Amniotic stem cell (primary cell): ENCODE measurements around the gene FHOD3.

Experiments
- DNase-seq: peaks from one replicate; lab custom pipeline; 2025; lab: John Stamatoyannopoulos, UW

FHOD3 gene

GRCh38 chr18:36522509-36522908 is 225.0 kb downstream of the FHOD3 start:
- DNase-seq: no peak

DNA sequence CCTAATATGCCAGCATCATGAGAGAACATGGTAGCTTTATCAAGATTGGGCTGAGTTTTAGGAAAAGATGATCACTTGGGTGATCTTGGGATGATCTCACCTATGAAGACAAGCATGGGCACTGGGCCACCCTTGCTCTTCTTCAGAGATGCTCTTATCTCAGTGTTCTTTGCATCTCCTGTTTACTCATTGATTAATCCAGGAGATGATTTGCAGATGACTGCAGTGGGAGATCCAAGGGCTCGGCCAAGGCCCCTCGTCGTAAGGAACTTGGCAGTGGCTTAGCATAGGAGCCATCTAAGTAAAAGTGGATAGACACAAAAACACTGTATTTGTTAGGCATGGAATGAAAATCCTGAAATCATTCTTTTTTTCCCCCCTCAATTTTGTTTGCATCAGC is 228.4 kb downstream of the FHOD3 start:
- no peak for DNase-seq

DNA sequence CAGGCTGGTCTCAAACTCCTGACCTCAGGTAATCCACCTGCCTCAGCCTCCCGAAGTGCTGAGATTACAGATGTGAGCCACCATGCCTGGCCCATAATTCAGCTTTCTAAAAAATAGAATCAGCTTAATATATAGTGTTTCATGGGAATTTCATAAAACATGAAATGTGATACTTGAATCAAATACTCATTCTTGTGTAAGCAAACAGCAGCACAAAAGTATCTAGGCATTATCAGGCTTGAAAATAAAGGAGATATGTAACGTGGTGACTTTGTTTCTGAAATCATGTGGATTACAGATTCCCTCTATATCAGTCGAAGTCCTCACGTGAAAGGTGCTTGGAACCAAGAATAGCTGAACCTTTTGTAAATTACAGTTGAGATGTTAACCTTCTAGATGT is 229.1 kb downstream of the FHOD3 start:
- DNase-seq: no peak

DNA sequence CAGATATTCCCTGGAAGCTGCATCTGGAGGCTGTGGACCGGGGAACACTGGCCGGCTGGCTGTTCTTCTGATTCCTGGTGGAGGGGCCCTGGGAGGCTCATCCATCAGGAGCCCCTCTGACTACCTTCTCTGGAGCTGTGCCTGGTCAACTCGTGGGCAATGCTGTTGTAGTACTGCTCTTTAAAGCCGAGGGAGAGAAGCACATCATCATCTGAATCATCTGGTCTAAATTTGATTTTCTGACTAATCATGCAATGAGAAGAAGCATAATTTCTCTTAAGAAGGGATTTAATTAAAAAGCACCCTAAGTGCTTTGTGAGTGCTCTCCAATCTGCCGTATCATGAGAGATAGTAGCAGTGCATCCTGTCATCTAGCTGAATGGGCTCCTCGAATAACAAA is 229.5 kb downstream of the FHOD3 start:
- DNase-seq: no peak

DNA sequence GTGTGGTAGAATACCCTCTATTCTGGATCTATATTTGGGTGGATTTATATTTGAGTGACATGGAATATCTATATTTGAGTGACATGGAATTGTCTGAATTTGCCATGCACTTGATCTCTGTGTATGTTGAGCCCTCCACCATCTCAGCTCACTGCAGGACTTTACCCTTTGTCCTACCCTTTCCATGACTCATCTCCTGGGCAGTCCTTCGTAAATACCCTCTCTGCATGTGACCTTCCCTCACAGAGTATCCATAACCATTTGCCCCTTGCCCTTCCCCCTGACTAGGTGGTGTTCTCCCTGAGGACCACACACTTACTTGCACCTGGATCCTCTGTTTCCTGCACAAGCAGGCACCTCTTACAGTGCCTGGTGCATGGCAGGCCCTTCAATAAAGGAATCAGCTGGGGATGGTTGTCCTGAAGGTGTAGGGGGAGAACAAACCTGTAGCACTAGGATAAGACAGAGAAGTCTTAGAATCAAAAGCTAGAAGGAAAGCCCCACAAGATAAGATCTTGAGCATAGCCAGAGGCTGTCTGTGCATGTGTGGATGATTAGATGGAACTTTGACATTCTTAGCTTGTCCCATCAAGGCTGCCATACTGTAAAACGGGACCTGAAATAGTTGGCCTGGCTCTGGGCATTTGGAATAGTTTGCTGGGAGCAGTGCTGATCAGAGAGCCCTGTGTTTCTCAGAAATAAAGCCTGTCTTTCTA is 230.4 kb downstream of the FHOD3 start:
- no peak for DNase-seq

GRCh38 chr18:36529747-36530146 is 232.2 kb downstream of the FHOD3 start:
- no peak for DNase-seq

GRCh38 chr18:36530676-36531405 is 233.3 kb downstream of the FHOD3 start:
- DNase-seq: no peak

GRCh38 chr18:36531636-36532035 is 234.1 kb downstream of the FHOD3 start:
- DNase-seq: no peak

DNA sequence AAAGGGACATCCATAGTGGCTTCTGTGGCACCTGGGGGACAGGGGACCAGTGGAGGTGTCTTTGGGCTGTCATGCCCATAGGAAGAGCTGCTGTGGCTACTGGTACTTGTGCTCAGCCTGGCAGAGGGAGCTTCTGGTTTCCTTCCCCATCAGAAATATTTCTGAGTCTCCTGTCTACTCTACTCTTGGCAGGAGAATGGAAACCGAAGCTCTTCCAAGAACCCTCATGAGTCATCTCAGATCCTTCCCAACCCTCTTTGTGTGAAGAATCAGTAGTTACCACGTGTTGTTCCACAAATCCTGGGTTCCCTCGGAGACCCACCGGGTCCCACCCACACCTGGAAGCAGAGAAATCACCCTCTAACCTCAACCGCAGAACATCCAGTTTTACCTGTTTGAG is 234.9 kb downstream of the FHOD3 start:
- DNase-seq: no peak

DNA sequence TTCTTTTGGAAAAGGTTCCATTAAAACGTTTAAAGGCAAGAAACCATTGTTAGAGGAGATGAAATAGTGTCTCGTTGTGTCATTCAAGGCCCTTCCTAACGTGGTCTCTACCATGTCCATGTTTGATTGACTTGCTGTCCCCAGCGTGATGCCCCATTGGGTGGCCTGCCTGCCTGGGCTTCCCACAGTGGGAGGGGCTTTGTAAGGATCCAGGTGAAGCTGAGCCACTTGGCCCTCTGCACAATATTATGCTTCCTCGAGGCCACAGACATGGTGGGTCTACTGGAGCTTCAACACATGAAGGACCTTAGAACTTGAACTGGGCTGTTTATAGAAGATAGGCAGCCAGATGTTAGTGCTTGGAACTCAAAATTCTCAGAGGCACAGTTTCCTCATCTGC is 235.3 kb downstream of the FHOD3 start:
- DNase-seq: no peak

DNA sequence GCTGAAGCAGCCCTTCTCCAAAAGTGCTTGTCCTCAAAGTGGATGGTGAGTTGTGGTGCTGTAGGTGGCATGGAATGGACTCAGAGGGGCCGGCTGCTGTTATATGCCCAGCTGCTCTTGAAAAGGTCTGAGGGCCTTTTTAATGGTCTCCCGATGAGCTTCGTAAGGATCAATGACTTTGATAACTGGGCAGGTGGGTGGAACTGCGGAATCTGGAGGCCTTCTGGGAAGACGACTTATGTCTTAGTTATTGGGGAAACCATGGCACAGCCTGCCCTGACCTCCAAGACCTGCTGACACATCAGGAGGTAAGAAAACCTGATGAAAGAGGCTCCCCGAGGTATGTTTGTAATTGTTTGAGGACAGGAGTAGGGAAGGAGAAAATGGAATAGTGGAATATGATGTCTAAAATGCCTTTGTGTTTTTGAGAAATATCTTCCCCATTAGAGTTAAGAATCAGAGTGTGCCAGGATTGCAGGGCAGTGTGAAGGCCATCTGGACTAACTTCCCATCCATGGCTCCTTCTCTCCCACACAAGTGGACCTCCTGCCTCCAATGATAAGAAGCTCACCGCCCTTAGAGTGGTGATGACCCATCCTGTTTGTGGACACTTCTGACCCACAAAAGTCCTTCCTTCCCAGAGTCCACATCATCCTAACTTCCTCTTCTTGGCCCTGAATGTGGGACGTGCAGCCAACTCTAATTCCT is 236.1 kb downstream of the FHOD3 start:
- no peak for DNase-seq

DNA sequence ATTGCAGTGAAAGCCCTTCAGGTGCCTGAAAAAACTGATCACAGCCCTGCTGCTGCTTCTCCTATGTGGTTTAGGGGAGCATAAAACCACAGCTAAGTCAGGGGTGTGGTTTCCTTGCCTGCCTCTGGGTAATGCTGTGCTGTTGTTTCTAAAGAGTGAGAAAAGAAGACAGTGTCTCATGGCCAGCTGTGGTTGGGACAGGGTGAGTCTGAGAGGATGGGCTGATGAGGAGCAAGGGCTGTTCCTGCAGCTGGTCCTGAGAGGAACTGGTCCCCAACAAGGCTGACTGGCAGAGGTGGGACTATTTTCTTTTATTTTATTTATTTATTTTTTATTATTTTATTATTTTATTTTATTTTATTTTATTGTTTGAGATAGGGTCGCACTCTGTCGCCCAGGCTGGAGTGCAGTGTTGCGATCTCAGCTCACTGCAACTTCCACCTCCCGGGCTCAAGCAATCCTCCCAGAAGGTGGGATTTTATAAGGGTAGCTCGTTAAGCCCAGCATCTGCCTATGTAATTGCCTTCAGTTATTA is 236.7 kb downstream of the FHOD3 start:
- no peak for DNase-seq

DNA sequence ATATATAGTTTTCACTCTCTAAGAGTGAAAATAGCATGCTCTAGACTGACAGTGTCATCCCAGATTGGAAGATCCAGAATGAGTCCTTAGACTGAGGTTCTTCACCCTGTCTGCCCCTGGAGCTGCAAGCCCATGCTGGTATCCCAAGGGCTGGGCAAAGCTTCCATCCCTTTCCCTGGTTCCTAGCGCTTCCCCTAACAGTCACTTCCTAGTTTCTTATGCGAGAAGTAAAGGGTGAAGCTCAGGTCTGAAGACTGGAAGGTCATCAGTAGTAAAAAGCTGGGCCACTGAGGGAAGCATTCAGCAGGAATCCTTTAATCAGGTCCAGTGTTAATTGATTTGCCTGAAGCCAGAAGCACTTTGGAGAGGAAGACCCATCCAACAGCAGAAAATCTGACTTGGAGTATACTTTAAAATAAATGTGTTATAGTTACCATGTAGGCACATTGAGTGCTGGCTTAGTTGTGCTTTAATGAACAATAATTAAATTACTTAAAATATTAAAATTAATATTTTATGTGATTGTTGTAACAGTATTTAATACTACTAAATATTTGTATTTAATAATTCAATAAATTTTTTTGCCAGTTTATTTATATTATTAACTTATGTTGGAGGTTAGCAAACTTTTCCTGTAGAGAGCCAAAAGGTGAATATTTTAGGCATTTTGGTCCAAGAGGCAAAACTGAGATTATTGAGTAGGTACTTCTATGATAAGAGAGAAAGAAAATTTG is 237.9 kb downstream of the FHOD3 start:
- DNase-seq: no peak

GRCh38 chr18:36536426-36536825 is 238.9 kb downstream of the FHOD3 start:
- no peak for DNase-seq

DNA sequence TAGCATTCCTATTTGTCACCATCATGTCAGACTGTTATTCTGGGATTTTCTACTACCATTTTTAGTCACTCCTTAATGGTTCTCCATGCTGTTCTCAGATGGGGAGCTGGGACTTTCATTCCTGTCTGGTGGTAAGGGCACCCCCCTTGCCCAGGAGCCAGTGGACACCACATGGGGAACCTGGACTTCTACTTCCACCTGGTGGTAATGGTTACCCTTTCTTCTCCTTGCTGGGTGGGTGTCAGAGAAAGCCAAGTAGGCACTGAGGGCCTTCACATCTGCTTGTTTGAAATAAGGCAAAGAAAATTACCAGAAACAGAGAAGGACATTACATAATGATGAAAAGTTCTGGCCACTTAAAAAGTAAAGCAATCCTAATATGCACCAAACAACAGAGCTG is 239.8 kb downstream of the FHOD3 start:
- no peak for DNase-seq

- no peak for DNase-seq
Measured at GRCh38 chr18:36539674-36540231, 242.2 kb downstream of the FHOD3 start.

DNA sequence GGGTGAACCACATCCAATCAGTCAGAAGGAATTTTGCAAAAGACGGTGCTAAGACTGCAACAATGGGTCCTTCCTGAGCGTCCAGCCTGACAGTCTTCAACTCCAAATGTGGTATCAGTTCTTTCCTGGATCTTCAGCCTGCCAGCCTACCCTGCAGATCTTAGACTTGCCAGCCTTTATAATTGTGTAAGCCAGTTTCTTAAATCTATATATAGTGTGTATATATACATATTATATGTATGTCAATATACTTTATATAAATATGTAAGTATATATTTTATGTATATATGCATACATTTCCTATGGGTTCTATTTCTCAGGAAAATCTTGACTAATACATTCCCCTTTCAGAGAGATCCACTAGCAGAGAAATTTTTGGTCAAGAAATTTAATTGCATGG is 245.5 kb downstream of the FHOD3 start:
- DNase-seq: no peak

DNA sequence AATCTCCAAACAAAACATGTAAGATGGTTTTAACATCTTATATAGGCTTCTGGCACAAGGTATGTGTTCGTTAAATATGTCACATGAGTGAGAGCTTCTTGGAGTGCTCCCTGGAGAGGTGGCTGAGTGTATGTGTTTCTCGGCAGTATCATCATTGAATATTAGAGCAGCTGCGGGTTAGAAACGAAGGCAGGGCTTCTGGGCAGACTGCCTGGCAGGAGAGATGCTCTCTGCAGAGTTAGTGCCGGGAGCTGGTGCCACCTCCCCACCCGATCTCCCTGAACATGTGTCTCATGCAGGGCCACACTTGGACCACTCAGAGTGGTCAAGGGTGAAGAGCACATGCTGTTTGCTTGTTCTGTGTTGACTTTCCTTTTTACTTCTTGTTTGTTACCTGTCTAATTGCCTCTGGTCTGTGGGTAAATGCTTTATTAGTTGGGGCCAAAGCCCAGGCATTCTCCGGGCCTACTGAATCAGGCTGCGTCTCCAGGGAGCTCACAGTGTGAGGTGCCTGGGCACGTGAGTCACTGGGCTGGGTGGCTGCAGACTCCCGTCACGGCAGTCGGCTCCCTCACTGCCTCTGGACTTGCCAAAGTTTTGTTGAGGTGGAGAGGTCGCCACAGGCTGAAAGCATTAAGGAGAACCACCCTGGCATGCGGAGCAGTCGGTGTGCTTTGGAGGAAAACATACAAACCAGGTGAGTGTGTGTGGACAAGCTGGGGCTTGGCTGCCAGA is 246.6 kb downstream of the FHOD3 start:
- no peak for DNase-seq

DNA sequence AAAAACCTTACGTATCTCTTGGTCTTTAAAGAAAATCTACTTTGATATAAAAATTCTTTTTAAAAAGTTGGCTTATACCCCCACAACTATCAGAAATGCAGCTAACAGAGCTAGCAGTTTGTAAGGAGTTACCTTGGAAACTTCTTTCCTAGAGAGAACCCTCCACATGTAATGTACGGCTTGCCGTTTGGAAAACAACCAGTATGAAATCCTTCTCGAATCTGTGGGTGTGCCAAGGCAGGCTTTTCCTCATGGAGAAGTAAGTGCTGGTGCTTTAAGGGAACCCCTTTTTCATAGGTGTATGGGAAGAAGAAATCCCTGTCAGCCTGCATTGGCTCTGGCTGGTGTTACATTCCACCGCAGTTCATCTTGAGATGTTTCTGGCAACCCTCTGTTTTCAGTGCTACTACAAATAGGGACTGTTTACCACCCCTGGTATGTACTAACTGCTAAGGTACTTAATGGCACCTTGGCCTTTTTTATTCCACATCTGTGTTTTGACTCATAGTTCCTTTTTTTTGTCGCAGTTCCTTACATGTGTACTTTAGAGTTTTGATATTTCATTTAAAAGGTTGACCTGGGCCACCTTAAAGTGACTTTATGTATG is 248.4 kb downstream of the FHOD3 start:
- DNase-seq: no peak

DNA sequence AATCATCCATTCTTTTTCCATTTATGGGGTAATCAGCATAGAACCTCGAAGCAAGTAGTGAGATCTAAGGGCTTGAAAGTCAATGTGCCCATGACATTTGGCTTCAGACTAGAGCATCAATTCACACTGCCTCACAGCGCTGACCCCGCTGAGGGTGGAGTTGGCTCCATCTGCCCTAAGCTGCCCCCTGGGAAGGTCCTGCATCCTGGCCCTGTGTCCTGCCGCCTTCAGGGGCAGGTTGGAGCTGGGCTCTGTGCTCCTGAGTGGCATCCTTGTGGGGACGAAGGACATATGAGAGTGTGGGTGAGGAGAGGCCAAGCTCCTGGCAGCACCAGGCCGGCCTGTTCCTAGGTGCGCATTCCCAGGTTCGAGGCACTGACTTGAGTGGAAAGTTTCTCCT is 249.4 kb downstream of the FHOD3 start:
- DNase-seq: no peak

GRCh38 chr18:36547544-36547943 is 250.0 kb downstream of the FHOD3 start:
- DNase-seq: no peak
